GM12891 (cell line): ENCODE results near the gene KIF19.

Experiments
- POLR2A ChIP-seq: IDR thresholded peaks from 2 replicates; pipeline ENCODE4 v1.6.1; 2011; ENCODE audit warnings: low read depth, low read length, control low read depth
- TAF1 ChIP-seq: IDR thresholded peaks from 2 replicates; pipeline ENCODE4 v1.6.1; 2011; ENCODE audit warnings: low read depth, low read length, control low read depth

- TF ChIP-seq TAF1 = no peak
- TF ChIP-seq POLR2A = no peak
These were observed 9.0 kb upstream of the KIF19 start for GRCh38 chr17:74317071-74317470.
